Measurements from ENCODE around the gene IGFBPL1. TPM values are rescaled to one million over a fixed set of nuclear protein-coding genes. Genes with fewer than 3 reads are reported as not detected.
"Not testable (repeated sequence)": the region's sequence is repeated elsewhere in the genome, so short reads cannot be mapped to it uniquely, and the experiment has no call there.

IGFBPL1 gene
- total RNA-seq, 1 experiment from 2014 or later, result 1.6 TPM

DNA sequence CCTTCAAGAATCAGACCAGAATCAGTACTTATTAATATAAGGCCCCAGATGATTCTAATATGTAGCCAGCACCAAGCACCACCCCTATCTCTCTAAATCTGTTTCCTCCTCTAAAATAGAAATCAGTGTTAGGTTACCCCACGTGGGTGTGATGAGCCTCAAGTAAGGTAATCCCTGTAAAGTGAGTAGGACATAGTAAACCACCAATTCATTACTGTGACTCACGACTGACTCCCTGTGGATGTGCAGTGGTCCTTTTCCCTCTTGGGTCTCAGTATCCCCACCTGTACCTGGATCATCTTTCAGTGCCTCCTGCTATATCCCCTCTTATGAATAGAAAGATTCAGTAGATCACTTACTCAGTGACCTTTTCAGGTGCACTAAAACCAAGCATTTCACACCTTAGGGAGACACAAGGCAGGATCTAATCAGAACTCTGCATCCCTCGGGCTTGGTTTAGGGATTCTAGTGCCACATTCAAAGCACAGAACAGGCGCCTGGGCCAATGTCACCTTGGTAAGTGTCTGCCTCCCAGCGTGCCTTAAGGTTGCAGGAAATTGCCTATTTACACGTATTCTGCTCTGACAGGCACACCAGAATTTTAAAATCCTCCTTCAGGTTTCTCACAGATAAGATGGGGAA is 43.9 kb downstream of the IGFBPL1 start:
- intact Hi-C loops (cut with micrococcal nuclease; ENCODE audit: unreplicated experiment), result no loop called here
- ChIA-PET CTCF (no interaction called here), POLR2A (interaction anchor here (0.9 kb wide), 1 partner anchor 57 kb away, joined by 3 read pairs; no protein-coding TSS in a partner anchor)
- Mint-ChIP-seq H3K4me1 (ENCODE audit: low read depth, unreplicated experiment) (peaks cover 13% of the 10 kb centered on the region), H3K27me3 (ENCODE audit: insufficient read depth, unreplicated experiment) (no peaks in the 10 kb centered on the region), H3K36me3 (ENCODE audit: insufficient read depth, unreplicated experiment) (no peaks in the 10 kb centered on the region), H3K27ac (ENCODE audit: unreplicated experiment) (peak overlapping the region; percentile 94), H3K4me3 (ENCODE audit: unreplicated experiment) (peak overlapping the region; percentile 52), H3K9me3 (ENCODE audit: unreplicated experiment) (peaks cover 11% of the 10 kb centered on the region)
- no TSS peak for BruUV-seq (replicated peaks)
- Histone ChIP-seq H3K4me3 (ENCODE audit: low read depth, low read length) (no peak overlapping the region), H3K27me3 (replicated peaks; ENCODE audit: control insufficient read depth, insufficient read depth, low read length) (no peaks in the 10 kb centered on the region), H3K36me3 (ENCODE audit: control insufficient read depth, insufficient read depth, low read length) (no peaks in the 10 kb centered on the region), H3K9me3 (peaks cover 12% of the 10 kb centered on the region), H3K4me1 (peaks cover 31% of the 10 kb centered on the region)
- TF ChIP-seq, protein P1, sequence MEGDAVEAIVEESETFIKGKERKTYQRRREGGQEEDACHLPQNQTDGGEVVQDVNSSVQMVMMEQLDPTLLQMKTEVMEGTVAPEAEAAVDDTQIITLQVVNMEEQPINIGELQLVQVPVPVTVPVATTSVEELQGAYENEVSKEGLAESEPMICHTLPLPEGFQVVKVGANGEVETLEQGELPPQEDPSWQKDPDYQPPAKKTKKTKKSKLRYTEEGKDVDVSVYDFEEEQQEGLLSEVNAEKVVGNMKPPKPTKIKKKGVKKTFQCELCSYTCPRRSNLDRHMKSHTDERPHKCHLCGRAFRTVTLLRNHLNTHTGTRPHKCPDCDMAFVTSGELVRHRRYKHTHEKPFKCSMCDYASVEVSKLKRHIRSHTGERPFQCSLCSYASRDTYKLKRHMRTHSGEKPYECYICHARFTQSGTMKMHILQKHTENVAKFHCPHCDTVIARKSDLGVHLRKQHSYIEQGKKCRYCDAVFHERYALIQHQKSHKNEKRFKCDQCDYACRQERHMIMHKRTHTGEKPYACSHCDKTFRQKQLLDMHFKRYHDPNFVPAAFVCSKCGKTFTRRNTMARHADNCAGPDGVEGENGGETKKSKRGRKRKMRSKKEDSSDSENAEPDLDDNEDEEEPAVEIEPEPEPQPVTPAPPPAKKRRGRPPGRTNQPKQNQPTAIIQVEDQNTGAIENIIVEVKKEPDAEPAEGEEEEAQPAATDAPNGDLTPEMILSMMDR (IDR thresholded peaks at IDR 0.05; ENCODE audit: insufficient read depth in 1 of 2, low read depth in 1 of 2, low read length in 1 of 2, severe bottlenecking in 1 of 2, unreplicated experiment in 1 of 2), result no peak
- DNase-seq, result no peak

GRCh38 chr9:38377336-38378083 is 46.7 kb downstream of the IGFBPL1 start:
- H3K4me3 Mint-ChIP-seq (ENCODE audit: unreplicated experiment); H3K9me3 ChIP-seq; DNase-seq; H3K36me3 Mint-ChIP-seq (ENCODE audit: insufficient read depth, unreplicated experiment); H3K36me3 ChIP-seq (ENCODE audit: control insufficient read depth, insufficient read depth, low read length); H3K9me3 Mint-ChIP-seq (ENCODE audit: unreplicated experiment); BruUV-seq (replicated peaks); H3K27me3 ChIP-seq (replicated peaks; ENCODE audit: control insufficient read depth, insufficient read depth, low read length); H3K27ac Mint-ChIP-seq (ENCODE audit: unreplicated experiment); H3K4me3 ChIP-seq (ENCODE audit: low read depth, low read length); H3K27me3 Mint-ChIP-seq (ENCODE audit: insufficient read depth, unreplicated experiment); POLR2A ChIA-PET: not testable (repeated sequence)
- CTCF ChIA-PET, result interaction anchor here (0.7 kb wide), 1 partner anchor 23 kb away, joined by 3 read pairs; no protein-coding TSS in a partner anchor
- H3K4me1 Mint-ChIP-seq (ENCODE audit: low read depth, unreplicated experiment), result peaks cover 13% of the 10 kb centered on the region
- peaks cover 29% of the 10 kb centered on the region for H3K4me1 ChIP-seq
- intact Hi-C loops (cut with micrococcal nuclease; ENCODE audit: unreplicated experiment), result loop anchor here (10.0 kb wide), 1 partner anchor 267 kb away; no protein-coding TSS in a partner anchor

DNA sequence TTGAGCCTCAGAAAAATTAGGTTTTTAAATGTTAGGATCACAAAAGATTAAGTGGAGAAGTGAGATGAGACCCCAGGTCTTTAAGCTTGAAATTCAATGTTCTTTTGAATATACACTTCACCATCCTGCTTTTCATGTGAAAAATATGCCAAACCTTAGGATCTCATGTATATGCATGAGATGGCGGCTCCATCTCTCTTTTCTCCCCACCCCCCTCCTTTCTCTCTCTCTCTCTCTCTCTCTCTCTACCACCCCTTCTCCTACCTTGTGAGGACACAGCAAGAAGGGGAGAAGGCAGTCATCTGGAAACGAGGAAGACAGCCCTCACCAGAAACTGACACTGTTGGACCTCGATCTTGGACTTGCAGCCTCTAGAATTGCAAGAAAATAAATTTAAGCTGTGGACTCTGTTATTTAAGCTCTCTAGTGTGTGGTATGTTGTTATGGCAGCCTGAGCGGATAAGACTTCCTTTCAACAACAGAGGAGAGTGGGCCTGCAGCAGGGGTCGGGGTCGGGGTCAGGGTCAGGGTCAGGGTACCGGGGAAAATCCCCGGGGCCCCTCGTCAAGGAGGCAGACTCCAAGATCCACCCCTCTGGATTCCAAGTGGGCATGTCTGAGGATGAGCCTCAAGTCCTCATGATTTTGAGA is 48.1 kb downstream of the IGFBPL1 start:
- H3K9me3 ChIP-seq, result no peaks in the 10 kb centered on the region
- peaks cover 15% of the 10 kb centered on the region for H3K4me1 ChIP-seq
- H3K27me3 ChIP-seq (replicated peaks; ENCODE audit: control insufficient read depth, insufficient read depth, low read length), result no peaks in the 10 kb centered on the region
- no peaks in the 10 kb centered on the region for H3K27me3 Mint-ChIP-seq (ENCODE audit: insufficient read depth, unreplicated experiment)
- intact Hi-C loops (cut with micrococcal nuclease; ENCODE audit: unreplicated experiment), result loop anchor here (10.0 kb wide), 1 partner anchor 269 kb away; no protein-coding TSS in a partner anchor
- ChIA-PET CTCF (no interaction called here), POLR2A (no interaction called here)
- no peak overlapping the region for H3K4me3 ChIP-seq (ENCODE audit: low read depth, low read length)
- no peaks in the 10 kb centered on the region for H3K36me3 Mint-ChIP-seq (ENCODE audit: insufficient read depth, unreplicated experiment)
- DNase-seq, result no peak
- TF ChIP-seq, protein P1 (IDR thresholded peaks at IDR 0.05; ENCODE audit: insufficient read depth in 1 of 2, low read depth in 1 of 2, low read length in 1 of 2, severe bottlenecking in 1 of 2, unreplicated experiment in 1 of 2), result no peak
- no peaks in the 10 kb centered on the region for H3K9me3 Mint-ChIP-seq (ENCODE audit: unreplicated experiment)
- no TSS peak for BruUV-seq (replicated peaks)
- no peak overlapping the region for H3K27ac Mint-ChIP-seq (ENCODE audit: unreplicated experiment)
- H3K36me3 ChIP-seq (ENCODE audit: control insufficient read depth, insufficient read depth, low read length), result no peaks in the 10 kb centered on the region
- no peak overlapping the region for H3K4me3 Mint-ChIP-seq (ENCODE audit: unreplicated experiment)
- peaks cover 10% of the 10 kb centered on the region for H3K4me1 Mint-ChIP-seq (ENCODE audit: low read depth, unreplicated experiment)
